Lower leg skin (tissue), 3 donors: Measurements from ENCODE around the gene MAN1C1.

Experiments
- POLR2A ChIP-seq, 2 donors: fragments of 450-650 bp; IDR thresholded peaks; one replicate each; pipeline ENCODE4 v1.6.1; 2016 to 2017; ENCODE audit warnings: antibody characterized with exemption in 2 of 2, mild to moderate bottlenecking in 1 of 2, moderate library complexity in 1 of 2
- TF ChIP-seq, protein P1 (sequence below), 3 donors: fragments of 450-650 bp; IDR thresholded peaks; one replicate each; pipeline ENCODE4 v1.5.1; 2016; ENCODE audit warnings: antibody characterized with exemption in 3 of 3, mild to moderate bottlenecking in 3 of 3, moderate library complexity in 2 of 3

DNA sequence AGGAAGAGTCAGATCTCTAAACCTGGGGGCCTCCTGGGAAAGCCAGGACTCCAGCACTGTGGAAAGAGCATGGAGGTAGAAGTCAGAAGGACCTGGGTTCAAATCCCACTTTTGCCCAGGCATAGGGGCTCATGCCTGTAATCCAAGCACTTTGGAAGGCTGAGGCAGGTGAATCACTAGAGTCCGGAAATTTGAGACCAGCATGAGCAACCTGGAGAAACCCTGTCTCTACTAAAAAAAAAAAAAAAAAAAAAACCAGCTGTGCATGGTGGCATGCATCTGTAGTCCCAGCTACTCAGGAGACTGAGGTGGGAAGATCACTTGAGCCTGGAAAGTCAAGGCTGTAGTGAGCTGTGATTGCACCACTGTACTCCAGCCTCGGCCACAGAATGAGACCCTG lies 41.4 kb upstream of the MAN1C1 start:
- no peak for TF ChIP-seq POLR2A (IDR thresholded peaks at IDR 0.05)
- TF ChIP-seq, protein P1, sequence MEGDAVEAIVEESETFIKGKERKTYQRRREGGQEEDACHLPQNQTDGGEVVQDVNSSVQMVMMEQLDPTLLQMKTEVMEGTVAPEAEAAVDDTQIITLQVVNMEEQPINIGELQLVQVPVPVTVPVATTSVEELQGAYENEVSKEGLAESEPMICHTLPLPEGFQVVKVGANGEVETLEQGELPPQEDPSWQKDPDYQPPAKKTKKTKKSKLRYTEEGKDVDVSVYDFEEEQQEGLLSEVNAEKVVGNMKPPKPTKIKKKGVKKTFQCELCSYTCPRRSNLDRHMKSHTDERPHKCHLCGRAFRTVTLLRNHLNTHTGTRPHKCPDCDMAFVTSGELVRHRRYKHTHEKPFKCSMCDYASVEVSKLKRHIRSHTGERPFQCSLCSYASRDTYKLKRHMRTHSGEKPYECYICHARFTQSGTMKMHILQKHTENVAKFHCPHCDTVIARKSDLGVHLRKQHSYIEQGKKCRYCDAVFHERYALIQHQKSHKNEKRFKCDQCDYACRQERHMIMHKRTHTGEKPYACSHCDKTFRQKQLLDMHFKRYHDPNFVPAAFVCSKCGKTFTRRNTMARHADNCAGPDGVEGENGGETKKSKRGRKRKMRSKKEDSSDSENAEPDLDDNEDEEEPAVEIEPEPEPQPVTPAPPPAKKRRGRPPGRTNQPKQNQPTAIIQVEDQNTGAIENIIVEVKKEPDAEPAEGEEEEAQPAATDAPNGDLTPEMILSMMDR (IDR thresholded peaks at IDR 0.05): no peak
